ENCODE data around the gene ARHGEF37.
"Not testable (repeated sequence)": the region's sequence is repeated elsewhere in the genome, so short reads cannot be mapped to it uniquely, and the experiment has no call there.

Gene ARHGEF37

GRCh38 chr5:149581192-149581861, at the start of gene ARHGEF37:
TSS of gene ARHGEF37 (plus strand) at chr5:149581498. CDS start at chr5:149597770, 16,272 bp downstream.
- DNase-seq, result no peak

- no peak for DNase-seq
Observed at GRCh38 chr5:149532413-149532812, 48.9 kb upstream of the ARHGEF37 start.

GRCh38 chr5:149535787-149536186, 45.5 kb upstream of the ARHGEF37 start:
- not testable (repeated sequence) for DNase-seq

- no peak for DNase-seq
Observed at GRCh38 chr5:149537374-149537975, 43.8 kb upstream of the ARHGEF37 start.

- no peak for DNase-seq
Observed at GRCh38 chr5:149540089-149540488, 41.2 kb upstream of the ARHGEF37 start.

GRCh38 chr5:149541893-149542292, 39.4 kb upstream of the ARHGEF37 start:
- no peak for DNase-seq

- no peak for DNase-seq
Observed at GRCh38 chr5:149543361-149544027, 37.8 kb upstream of the ARHGEF37 start.

- peak; percentile 20 to 23 for DNase-seq
Observed at GRCh38 chr5:149544028-149544420, 37.3 kb upstream of the ARHGEF37 start.

- DNase-seq, result no peak
Observed at GRCh38 chr5:149545327-149545726, 36.0 kb upstream of the ARHGEF37 start.

- DNase-seq, result no peak
Observed at GRCh38 chr5:149546974-149547373, 34.3 kb upstream of the ARHGEF37 start.

- DNase-seq, result peak; percentile 15 to 48
Observed at GRCh38 chr5:149549461-149550267, 31.6 kb upstream of the ARHGEF37 start.

- peak; percentile 66 to 70 for DNase-seq
Observed at GRCh38 chr5:149550268-149550583, 31.1 kb upstream of the ARHGEF37 start.

GRCh38 chr5:149550594-149551226, 30.6 kb upstream of the ARHGEF37 start:
- no peak for DNase-seq

- peak; percentile 94 to 97 for DNase-seq
Observed at GRCh38 chr5:149551227-149552037, 29.9 kb upstream of the ARHGEF37 start, which contains the start of gene CSNK1A1. TSS of gene CSNK1A1 (minus strand) at chr5:149551439. CDS start at chr5:149550964, 475 bp downstream.

GRCh38 chr5:149552038-149552494, 29.2 kb upstream of the ARHGEF37 start:
- DNase-seq, result no peak

GRCh38 chr5:149552553-149553160, 28.6 kb upstream of the ARHGEF37 start:
- DNase-seq, result no peak

GRCh38 chr5:149559706-149560105, 21.6 kb upstream of the ARHGEF37 start:
- DNase-seq, result peak; percentile 61 to 74

- no peak for DNase-seq
Observed at GRCh38 chr5:149561848-149562247, 19.4 kb upstream of the ARHGEF37 start.

- DNase-seq, result no peak
Observed at GRCh38 chr5:149563466-149563865, 17.8 kb upstream of the ARHGEF37 start.

GRCh38 chr5:149564542-149565140, 16.7 kb upstream of the ARHGEF37 start:
- DNase-seq, result peak; percentile 64 to 80

GRCh38 chr5:149567226-149567625, 14.1 kb upstream of the ARHGEF37 start:
- DNase-seq, result no peak
